SU-DHL-6 (cell line): ENCODE results near the gene ZFHX3.
"Not testable (repeated sequence)": the region's sequence is repeated elsewhere in the genome, so short reads cannot be mapped to it uniquely, and the experiment has no call there.

Source experiments
- EZH2phosphoT487 ChIP-seq: fragments of 200-600 bp; sonication (generic), shearing (Covaris generic); conservative IDR thresholded peaks from 2 replicates; pipeline ENCODE4 v1.6.1; 2018; ENCODE audit warnings: mild to moderate bottlenecking, antibody characterized with exemption, low read length, moderate library complexity, mixed read lengths
- TF ChIP-seq, protein P1 (sequence below): fragments of 200-600 bp; sonication (generic); IDR thresholded peaks from one replicate; pipeline ENCODE4 v1.5.1; 2017; ENCODE audit warnings: antibody characterized with exemption, mild to moderate bottlenecking, low read length, moderate library complexity; ENCODE audit not compliant: insufficient read depth, poor library complexity, severe bottlenecking

DNA sequence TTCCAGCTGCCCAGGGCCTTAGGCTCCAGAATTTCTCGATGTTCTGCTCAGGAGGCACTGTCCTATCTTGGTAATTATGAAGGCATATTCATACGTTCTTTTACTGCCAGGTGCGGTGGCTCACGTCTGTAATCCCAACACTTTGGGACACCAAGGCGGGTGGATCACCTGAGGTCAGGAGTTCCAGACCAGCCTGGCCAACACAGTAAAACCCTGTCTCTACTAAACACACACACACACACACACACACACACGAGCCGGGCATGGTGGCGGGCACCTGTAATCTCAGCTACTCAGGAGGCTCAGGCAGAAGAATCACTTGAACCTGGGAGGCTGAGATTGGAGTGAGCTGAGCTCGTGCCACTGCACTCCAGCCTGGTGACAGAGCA is 52.1 kb downstream of the ZFHX3 start:
- TF ChIP-seq, protein P1, sequence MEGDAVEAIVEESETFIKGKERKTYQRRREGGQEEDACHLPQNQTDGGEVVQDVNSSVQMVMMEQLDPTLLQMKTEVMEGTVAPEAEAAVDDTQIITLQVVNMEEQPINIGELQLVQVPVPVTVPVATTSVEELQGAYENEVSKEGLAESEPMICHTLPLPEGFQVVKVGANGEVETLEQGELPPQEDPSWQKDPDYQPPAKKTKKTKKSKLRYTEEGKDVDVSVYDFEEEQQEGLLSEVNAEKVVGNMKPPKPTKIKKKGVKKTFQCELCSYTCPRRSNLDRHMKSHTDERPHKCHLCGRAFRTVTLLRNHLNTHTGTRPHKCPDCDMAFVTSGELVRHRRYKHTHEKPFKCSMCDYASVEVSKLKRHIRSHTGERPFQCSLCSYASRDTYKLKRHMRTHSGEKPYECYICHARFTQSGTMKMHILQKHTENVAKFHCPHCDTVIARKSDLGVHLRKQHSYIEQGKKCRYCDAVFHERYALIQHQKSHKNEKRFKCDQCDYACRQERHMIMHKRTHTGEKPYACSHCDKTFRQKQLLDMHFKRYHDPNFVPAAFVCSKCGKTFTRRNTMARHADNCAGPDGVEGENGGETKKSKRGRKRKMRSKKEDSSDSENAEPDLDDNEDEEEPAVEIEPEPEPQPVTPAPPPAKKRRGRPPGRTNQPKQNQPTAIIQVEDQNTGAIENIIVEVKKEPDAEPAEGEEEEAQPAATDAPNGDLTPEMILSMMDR = not testable (repeated sequence)
- TF ChIP-seq EZH2phosphoT487 = not testable (repeated sequence)
